ENCODE data around the gene TMEM132D.

The TMEM132D gene

GRCh38 chr12:129150721-129151120 is 753.1 kb downstream of the TMEM132D start:
- H3K4me3 ChIP-seq (replicated peaks in 1 of 2; ENCODE audit: low read depth in 2 of 2, low read length in 2 of 2), result no peak overlapping the region
- no peak for DNase-seq (ENCODE audit: low read depth in 2 of 2)
- TF ChIP-seq, protein P1, sequence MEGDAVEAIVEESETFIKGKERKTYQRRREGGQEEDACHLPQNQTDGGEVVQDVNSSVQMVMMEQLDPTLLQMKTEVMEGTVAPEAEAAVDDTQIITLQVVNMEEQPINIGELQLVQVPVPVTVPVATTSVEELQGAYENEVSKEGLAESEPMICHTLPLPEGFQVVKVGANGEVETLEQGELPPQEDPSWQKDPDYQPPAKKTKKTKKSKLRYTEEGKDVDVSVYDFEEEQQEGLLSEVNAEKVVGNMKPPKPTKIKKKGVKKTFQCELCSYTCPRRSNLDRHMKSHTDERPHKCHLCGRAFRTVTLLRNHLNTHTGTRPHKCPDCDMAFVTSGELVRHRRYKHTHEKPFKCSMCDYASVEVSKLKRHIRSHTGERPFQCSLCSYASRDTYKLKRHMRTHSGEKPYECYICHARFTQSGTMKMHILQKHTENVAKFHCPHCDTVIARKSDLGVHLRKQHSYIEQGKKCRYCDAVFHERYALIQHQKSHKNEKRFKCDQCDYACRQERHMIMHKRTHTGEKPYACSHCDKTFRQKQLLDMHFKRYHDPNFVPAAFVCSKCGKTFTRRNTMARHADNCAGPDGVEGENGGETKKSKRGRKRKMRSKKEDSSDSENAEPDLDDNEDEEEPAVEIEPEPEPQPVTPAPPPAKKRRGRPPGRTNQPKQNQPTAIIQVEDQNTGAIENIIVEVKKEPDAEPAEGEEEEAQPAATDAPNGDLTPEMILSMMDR (IDR thresholded peaks at IDR 0.05; ENCODE audit: low read depth, low read length), result no peak

GRCh38 chr12:129145381-129145780 is 758.4 kb downstream of the TMEM132D start:
- H3K4me3 ChIP-seq (replicated peaks in 1 of 2; ENCODE audit: low read depth in 2 of 2, low read length in 2 of 2), result no peak overlapping the region
- TF ChIP-seq, protein P1 (IDR thresholded peaks at IDR 0.05; ENCODE audit: low read depth, low read length), result no peak
- no peak for DNase-seq (ENCODE audit: low read depth in 2 of 2)

DNA sequence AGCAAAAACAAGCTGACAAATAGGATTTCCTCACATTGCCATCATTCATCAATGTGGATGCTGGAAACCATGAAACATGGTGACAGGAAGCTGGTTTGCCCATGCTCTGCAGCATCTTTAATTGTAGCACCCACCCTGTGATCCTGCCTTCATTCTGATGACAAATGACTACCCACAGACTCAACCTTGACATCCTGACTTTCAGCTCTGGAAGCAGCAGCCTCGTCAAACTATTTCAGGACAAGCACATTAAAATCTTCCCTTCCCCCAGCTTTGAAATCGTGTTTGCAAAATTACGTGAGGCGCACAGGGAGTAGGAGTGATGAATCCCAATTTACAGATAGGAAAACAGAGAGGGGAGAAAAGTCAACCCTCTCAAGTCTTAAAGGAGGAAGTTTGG is 765.0 kb downstream of the TMEM132D start:
- TF ChIP-seq, protein P1 (IDR thresholded peaks at IDR 0.05; ENCODE audit: low read depth, low read length), result no peak
- H3K4me3 ChIP-seq (replicated peaks in 1 of 2; ENCODE audit: low read depth in 2 of 2, low read length in 2 of 2), result no peak overlapping the region
- DNase-seq (ENCODE audit: low read depth in 2 of 2), result no peak

- TF ChIP-seq, protein P1 (IDR thresholded peaks at IDR 0.05; ENCODE audit: low read depth, low read length), result no peak
- no peak overlapping the region for H3K4me3 ChIP-seq (replicated peaks in 1 of 2; ENCODE audit: low read depth in 2 of 2, low read length in 2 of 2)
- DNase-seq (ENCODE audit: low read depth in 2 of 2), result no peak
These were observed 767.0 kb downstream of the TMEM132D start for GRCh38 chr12:129136694-129137325.

GRCh38 chr12:129127771-129128170 is 776.1 kb downstream of the TMEM132D start:
- TF ChIP-seq, protein P1 (IDR thresholded peaks at IDR 0.05; ENCODE audit: low read depth, low read length), result no peak
- H3K4me3 ChIP-seq (replicated peaks in 1 of 2; ENCODE audit: low read depth in 2 of 2, low read length in 2 of 2), result no peak overlapping the region
- DNase-seq (ENCODE audit: low read depth in 2 of 2), result no peak

DNA sequence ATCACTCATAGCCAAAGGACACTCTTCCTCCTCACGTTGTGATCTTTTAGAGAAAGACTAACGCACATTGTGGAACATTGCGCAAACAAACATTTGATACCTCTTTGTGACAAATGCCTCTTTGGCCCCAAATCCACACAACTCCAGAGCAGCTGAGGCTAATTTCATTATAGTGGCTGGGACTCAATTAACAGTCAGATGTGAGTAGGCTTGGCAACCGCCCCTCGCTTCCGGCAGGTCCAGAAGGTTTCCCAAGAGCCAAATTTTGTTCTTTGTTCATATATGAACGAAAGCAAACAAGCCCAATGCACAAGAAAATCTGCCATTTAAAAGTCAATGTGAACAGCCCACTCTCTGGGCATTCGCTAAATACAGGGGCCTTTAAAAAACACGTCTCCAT is 776.6 kb downstream of the TMEM132D start:
- DNase-seq (ENCODE audit: low read depth in 2 of 2), result no peak
- no peak overlapping the region for H3K4me3 ChIP-seq (replicated peaks in 1 of 2; ENCODE audit: low read depth in 2 of 2, low read length in 2 of 2)
- TF ChIP-seq, protein P1 (IDR thresholded peaks at IDR 0.05; ENCODE audit: low read depth, low read length), result no peak

DNA sequence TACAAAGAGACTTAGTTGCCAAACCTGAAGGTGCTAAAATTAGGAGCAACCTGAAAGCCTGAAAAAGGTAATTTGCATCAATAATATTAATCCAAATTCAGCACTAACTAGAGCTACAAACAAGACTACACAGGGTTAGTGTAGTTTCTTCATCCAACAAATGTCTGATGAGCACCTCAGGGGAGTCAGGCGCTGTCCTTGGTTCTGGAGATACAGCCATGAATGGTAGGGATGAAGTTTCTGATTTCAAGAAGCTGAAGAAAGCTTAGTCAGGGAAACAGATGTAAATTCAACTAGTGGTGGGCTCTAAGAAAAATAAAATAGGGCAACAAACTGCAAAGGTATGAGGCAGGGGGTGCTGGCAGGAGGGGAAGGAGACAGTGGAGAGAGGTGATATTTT is 784.3 kb downstream of the TMEM132D start:
- DNase-seq (ENCODE audit: low read depth in 2 of 2), result no peak
- TF ChIP-seq, protein P1 (IDR thresholded peaks at IDR 0.05; ENCODE audit: low read depth, low read length), result no peak
- H3K4me3 ChIP-seq (replicated peaks in 1 of 2; ENCODE audit: low read depth in 2 of 2, low read length in 2 of 2), result no peak overlapping the region
